GM12874 (cell line): Measurements from ENCODE around the gene PLEKHO2.

Experiments used
- CTCF ChIP-seq: IDR thresholded peaks from 2 replicates; pipeline ENCODE4 v1.5.1; 2011; ENCODE audit warnings: low read depth, mild to moderate bottlenecking, control low read depth, low read length, moderate library complexity; ENCODE audit not compliant: insufficient read depth

Gene PLEKHO2

GRCh38 chr15:64883100-64883581, 41.4 kb downstream of the PLEKHO2 start:
- TF ChIP-seq CTCF = no peak

- no peak for TF ChIP-seq CTCF
Measured at GRCh38 chr15:64883997-64884511, 42.3 kb downstream of the PLEKHO2 start.

GRCh38 chr15:64884679-64885078, 43.0 kb downstream of the PLEKHO2 start:
- no peak for TF ChIP-seq CTCF

DNA sequence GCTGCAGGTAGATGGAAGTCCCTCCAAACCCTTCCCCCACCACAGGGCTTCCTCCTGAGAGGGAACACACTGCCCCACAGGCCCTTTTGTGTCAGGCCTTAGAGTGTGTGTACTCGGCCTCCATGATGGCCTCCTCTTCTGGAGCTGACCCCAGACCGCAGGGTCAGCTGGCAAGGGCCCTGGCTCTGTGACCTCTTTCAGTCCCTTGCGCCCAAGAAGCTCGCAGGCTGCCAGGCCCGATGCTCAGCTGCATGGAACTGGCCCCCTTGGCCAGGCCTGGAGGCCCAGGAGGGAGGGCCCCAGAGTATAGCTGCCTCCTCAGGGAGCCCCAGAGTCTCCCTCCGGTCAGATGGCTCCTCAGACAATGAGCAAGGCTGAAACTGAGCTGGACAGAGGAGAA, 46.6 kb downstream of the PLEKHO2 start:
- no peak for TF ChIP-seq CTCF

- no peak for TF ChIP-seq CTCF
Measured at GRCh38 chr15:64891561-64891960, 49.8 kb downstream of the PLEKHO2 start.

DNA sequence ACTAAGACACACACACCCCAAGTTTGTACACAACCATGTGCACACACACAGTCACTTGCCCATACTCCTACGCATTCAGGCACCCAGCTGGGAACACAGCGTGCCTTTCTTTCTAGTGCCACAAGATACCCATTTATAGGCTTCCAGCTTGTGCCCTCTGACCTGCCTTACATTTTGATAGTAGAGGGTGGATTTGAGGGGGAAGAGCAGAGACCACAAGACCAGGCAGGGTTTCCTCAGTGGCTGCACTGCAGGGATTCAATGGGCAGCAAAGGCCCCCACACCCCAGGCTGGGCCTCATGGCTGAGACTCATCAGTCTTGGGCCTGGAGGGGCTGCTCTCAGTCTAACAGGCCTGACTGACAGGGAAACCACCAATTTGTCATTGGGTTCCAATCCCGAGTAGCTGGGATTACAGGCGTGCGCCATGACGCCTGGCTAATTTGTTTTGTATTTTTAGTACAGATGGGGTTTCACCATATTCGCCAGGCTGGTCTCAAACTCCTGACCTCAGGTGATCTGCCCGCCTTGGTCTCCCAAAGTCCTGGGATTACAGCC, 51.2 kb downstream of the PLEKHO2 start:
- no peak for TF ChIP-seq CTCF

GRCh38 chr15:64893481-64894394, 52.0 kb downstream of the PLEKHO2 start:
- TF ChIP-seq CTCF = no peak
